Stimulated activated CD8-positive, alpha-beta memory T cell treated with anti-CD3 and anti-CD28 coated beads, Interleukin-12 subunit alpha, Interleukin-12 subunit beta, amount 100 ng/mL, for 1 hour (primary cell): ENCODE data around the gene HBE1.

Source experiments
- DNase-seq: peaks from one replicate; pipeline ENCODE4 v3.0.0-alpha.2; 2020; ENCODE audit warnings: low read depth

Gene HBE1

DNA sequence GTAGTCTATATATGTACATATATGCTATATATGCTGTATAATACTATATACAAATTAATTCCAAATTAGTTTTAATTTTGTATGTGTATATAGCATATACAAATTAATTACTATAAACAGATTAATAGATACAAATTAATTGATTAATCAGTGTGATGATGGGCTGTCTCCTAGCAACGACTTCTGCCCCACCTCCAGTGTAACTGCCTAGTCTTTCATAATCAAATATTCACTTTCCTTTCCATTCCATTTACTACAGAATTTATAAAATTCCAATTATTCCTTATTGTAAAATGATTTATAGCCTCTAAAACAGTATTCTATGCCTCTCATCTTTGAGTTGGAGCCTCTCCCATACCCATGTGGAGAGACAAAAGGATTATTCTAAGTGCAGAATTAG, 36.4 kb downstream of the HBE1 start:
- no peak for DNase-seq

DNA sequence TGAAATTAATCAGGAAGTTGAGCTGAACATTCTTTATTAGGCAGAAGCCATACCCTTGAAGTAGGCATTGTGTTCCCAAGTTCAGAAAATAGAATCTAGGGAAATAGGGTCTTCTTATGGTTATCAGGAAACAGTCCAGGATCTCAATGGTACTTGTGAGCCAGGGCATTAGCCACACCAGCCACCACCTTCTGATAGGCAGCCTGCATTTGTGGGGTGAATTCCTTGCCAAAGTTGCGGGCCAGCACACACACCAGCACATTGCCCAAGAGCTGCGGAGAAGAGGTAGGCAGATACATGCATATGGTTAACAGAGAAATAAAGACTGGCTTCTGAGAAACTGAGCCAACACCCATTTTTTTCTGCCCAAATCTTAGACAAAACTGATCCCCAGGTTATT, 36.9 kb downstream of the HBE1 start:
- no peak for DNase-seq

DNA sequence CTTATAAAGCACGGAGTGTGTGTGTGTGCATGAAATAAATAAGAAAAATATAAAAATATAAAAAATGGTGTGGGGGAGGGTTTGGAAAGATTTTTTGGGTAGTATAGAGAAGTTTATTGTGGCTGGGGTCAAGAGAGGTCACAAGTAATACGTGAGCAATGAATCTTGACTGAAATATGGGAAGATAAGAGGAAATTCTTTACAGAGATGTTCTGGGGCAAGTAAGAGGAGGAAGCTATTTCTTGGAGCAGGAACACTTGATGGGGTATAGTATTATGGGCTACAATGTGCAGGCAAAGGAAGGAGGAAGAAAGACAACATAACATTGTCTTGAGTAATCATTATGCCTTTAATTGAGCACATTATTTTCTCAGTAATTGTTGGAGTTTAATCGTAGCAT, 37.6 kb downstream of the HBE1 start:
- no peak for DNase-seq

DNA sequence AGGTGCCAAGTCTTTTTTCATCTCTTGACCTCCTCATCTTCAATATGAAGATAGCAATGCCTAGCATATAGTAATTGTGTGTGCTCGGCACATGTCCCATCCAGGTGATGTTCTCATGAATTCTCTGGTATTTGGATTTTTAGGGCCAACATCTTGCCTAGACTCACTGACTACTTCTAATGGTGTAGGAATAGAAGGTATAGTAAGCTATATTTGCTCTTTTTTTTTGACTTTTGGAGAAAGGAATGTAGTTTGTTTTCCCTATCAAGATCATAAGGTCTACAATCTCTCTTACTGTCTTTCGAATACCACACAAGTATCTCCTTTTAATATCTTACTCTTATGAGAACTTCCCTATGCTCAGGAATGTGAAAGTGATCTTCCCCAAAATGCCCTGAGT, 38.6 kb downstream of the HBE1 start:
- no peak for DNase-seq

DNA sequence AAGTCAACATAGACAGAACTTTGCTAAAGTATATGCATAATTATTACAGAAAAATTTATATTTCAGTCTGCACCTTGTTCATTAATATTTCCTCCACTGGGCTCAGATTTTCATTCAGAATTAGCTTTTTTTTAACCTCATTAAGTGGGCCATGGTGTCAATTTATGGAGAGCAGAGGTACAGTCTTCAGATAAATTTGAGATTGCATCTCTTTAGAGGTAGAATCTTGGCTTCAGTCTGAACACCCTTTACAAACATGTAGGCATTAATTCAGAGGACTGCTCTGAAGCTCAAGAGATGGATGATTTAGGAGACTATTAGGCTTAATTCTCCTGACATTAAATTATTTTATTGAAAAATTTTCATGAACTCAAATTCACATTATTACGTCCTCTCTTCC, 39.5 kb downstream of the HBE1 start:
- DNase-seq = no peak

DNA sequence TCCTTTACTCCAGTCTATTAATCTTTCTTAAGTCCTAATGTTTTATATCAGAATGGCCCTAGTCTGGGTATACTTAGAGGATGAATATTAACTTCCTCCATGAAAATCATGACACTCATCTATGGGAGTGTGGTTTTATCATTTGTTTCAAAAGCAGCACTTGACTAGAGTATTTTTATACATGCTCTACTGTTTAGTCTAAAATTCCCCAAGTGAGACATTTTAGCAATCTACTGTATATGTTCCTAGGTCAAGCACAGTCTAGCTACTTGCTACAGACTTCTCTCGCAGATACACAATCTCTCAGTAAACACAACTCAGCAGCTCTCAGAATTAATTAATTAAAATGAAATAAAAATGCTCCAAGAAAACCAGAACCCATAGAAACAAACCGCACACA, 39.9 kb downstream of the HBE1 start:
- no peak for DNase-seq

DNA sequence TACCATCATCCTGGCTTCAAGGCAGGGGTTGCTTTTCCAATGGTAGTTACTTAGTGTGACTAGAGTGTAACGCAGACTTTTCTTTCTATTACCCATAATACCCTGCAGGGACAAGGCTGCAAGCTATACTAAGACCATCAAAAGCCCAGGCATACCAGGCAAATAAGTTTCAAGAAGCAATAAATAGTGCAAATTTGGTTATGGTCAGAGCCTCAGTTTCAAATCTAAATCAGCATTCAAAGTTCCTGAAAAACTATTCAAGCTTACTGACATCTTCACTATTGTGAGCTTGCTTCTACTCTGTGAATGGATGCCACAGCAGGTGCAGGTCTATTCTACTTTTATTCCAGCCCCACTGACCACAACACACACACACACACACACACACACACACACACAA, 40.4 kb downstream of the HBE1 start:
- no peak for DNase-seq

DNA sequence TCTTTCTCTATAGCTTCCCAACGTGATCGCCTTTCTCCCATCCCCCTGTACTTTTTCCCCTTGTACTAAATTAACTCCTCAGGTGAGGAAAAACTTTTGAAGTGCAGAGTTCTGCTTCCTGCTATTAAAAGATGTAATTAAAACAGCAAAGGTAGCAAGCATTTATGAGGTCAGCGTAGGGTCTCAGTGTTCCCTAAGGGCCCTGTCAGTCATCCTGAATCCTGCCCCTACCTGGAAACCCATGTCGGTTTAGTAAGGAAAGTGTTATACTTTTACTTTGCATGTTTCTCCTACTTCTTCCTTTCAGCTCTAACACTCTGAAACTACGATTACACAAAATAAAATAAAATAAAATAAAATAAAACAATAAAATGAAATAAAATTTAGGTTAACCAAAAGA, 41.6 kb downstream of the HBE1 start:
- DNase-seq = no peak

DNA sequence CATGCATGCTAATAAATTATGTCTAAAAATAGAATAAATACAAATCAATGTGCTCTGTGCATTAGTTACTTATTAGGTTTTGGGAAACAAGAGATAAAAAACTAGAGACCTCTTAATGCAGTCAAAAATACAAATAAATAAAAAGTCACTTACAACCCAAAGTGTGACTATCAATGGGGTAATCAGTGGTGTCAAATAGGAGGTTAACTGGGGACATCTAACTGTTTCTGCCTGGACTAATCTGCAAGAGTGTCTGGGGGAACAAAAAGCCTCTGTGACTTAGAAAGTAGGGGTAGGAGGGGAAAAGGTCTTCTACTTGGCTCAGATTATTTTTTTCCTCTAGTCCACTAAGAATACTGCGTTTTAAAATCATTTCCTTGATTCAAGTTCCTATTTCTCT, 42.1 kb downstream of the HBE1 start:
- no peak for DNase-seq

DNA sequence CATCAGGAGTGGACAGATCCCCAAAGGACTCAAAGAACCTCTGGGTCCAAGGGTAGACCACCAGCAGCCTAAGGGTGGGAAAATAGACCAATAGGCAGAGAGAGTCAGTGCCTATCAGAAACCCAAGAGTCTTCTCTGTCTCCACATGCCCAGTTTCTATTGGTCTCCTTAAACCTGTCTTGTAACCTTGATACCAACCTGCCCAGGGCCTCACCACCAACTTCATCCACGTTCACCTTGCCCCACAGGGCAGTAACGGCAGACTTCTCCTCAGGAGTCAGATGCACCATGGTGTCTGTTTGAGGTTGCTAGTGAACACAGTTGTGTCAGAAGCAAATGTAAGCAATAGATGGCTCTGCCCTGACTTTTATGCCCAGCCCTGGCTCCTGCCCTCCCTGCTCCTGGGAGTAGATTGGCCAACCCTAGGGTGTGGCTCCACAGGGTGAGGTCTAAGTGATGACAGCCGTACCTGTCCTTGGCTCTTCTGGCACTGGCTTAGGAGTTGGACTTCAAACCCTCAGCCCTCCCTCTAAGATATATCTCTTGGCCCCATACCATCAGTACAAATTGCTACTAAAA, 42.9 kb downstream of the HBE1 start, which contains the start of gene HBB:
HBB (minus strand) TSS at position 340 of the 579 bp plus-strand sequence; CDS start at position 290, 50 bp downstream.
- DNase-seq = no peak

DNA sequence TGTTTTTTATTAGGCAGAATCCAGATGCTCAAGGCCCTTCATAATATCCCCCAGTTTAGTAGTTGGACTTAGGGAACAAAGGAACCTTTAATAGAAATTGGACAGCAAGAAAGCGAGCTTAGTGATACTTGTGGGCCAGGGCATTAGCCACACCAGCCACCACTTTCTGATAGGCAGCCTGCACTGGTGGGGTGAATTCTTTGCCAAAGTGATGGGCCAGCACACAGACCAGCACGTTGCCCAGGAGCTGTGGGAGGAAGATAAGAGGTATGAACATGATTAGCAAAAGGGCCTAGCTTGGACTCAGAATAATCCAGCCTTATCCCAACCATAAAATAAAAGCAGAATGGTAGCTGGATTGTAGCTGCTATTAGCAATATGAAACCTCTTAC, 44.3 kb downstream of the HBE1 start:
- no peak for DNase-seq

DNA sequence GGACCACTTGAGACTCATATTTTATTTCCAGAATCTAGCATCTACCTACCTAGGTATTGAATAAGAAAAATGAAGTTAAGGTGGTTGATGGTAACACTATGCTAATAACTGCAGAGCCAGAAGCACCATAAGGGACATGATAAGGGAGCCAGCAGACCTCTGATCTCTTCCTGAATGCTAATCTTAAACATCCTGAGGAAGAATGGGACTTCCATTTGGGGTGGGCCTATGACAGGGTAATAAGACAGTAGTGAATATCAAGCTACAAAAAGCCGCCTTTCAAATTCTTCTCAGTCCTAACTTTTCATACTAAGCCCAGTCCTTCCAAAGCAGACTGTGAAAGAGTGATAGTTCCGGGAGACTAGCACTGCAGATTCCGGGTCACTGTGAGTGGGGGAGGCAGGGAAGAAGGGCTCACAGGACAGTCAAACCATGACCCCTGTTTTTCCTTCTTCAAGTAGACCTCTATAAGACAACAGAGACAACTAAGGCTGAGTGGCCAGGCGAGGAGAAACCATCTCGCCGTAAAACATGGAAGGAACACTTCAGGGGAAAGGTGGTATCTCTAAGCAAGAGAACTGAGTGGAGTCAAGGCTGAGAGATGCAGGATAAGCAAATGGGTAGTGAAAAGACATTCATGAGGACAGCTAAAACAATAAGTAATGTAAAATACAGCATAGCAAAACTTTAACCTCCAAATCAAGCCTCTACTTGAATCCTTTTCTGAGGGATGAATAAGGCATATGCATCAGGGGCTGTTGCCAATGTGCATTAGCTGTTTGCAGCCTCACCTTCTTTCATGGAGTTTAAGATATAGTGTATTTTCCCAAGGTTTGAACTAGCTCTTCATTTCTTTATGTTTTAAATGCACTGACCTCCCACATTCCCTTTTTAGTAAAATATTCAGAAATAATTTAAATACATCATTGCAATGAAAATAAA, 44.9 kb downstream of the HBE1 start:
- no peak for DNase-seq

DNA sequence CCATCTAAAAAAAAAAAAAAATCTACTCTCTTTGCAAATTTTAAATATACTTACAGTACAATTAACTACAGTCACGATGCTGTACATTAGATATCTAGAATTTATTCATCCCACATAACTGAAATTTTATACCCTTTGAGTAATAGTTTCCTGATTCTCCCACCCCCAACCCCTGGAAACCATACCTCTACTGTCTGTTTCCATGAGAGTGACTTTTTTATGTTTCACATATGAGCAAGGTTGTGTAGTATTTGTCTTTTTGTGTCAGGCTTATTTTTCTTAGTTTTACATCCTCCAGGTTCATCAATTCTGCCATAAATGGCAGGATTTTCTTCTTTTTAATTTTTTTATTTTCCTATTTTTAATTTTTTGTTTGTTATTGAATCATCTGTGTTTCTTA, 46.1 kb downstream of the HBE1 start:
- no peak for DNase-seq

DNA sequence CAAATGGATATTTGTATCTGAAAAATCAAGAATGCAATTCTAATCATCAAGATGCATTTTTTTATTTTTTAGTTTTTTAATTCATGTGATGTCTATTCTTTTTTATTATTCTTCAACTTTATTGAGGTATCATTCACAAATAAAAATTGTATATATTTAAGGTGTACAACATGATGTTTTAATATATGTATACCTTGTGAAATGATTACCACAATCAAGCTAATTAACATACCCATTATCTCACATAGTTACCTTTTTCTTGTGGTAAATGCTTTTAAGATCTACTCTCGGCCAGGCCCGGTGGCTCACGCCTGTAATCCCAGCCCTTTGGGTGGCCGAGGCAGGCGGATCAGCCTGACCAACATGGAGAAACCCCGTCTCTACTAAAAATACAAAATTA, 46.6 kb downstream of the HBE1 start:
- no peak for DNase-seq
